ENCODE measurements around the gene LRRC37A3. TPM values are rescaled to one million over a fixed set of nuclear protein-coding genes. Genes with fewer than 3 reads are reported as not detected.

Gene LRRC37A3
- total and polyA plus RNA-seq, 2 of the 13 experiments (the other 11 are each of a cell fraction or from before 2014, with no cell fraction given): 0.62 to 1.1 TPM

GRCh38 chr17:64938925-64939474 lies 19.7 kb upstream of the LRRC37A3 start (continued):
- no peak for TF ChIP-seq GTF2F1 (IDR thresholded peaks at IDR 0.05; ENCODE audit: low read length)
- peak; percentile 21; the same call in 1 of the 2 replicates for TF ChIP-seq FOXO1 (CRISPR knock-in tag; IDR thresholded peaks at IDR 0.05)
- TF ChIP-seq BHLHE40 (IDR thresholded peaks at IDR 0.05; ENCODE audit: low read length): peak; percentile 22; the same call in 1 of the 2 replicates
- TF ChIP-seq ZNF749 (CRISPR knock-in tag; IDR thresholded peaks at IDR 0.05; ENCODE audit: borderline replicate concordance): no peak
- no peak for TF ChIP-seq ZNF614 (CRISPR knock-in tag; IDR thresholded peaks at IDR 0.05; ENCODE audit: borderline replicate concordance)
- TF ChIP-seq TAF15 (IDR thresholded peaks at IDR 0.05; ENCODE audit: low read depth, low read length, poor library complexity, severe bottlenecking): no peak
- TF ChIP-seq STAT6 (CRISPR knock-in tag; IDR thresholded peaks at IDR 0.05; ENCODE audit: borderline replicate concordance): peak; percentile 51; the same call in 1 of the 2 replicates
- TF ChIP-seq ZNF451 (CRISPR knock-in tag; IDR thresholded peaks at IDR 0.05): 0 out of 2 replicates have a peak, but pooled peaks have one; percentile 55
- TF ChIP-seq TEAD2 (CRISPR knock-in tag; IDR thresholded peaks at IDR 0.05): no peak
- no peak for TF ChIP-seq ZNF777 (CRISPR knock-in tag; IDR thresholded peaks at IDR 0.05)
- TF ChIP-seq ZNF772 (CRISPR knock-in tag; IDR thresholded peaks at IDR 0.05): no peak
- peak; percentile 67 for TF ChIP-seq ZNF501 (CRISPR knock-in tag; IDR thresholded peaks at IDR 0.05)
- no peak for TF ChIP-seq ZNF441 (CRISPR knock-in tag; IDR thresholded peaks at IDR 0.05; ENCODE audit: borderline replicate concordance)
- peak; percentile 70; the same call in 1 of the 2 replicates for TF ChIP-seq NRL (CRISPR knock-in tag; IDR thresholded peaks at IDR 0.05; ENCODE audit: borderline replicate concordance)
- TF ChIP-seq ZFP62 (CRISPR knock-in tag; IDR thresholded peaks at IDR 0.05): no peak
- TF ChIP-seq ZNF687 (CRISPR knock-in tag; IDR thresholded peaks at IDR 0.05): peak; percentile 71
- TF ChIP-seq MXD1 (CRISPR knock-in tag; IDR thresholded peaks at IDR 0.05): 0 out of 2 replicates have a peak, but pooled peaks have one; percentile 24
- 0 out of 2 replicates have a peak, but pooled peaks have one; percentile 7 for TF ChIP-seq ZNF747 (CRISPR knock-in tag; IDR thresholded peaks at IDR 0.05; ENCODE audit: borderline replicate concordance)
- peak; percentile 37 for TF ChIP-seq AGO1 (IDR thresholded peaks at IDR 0.05; ENCODE audit: low read depth, low read length, poor library complexity, severe bottlenecking)
- no peak for TF ChIP-seq ZNF326 (CRISPR knock-in tag; IDR thresholded peaks at IDR 0.05; ENCODE audit: borderline replicate concordance)

All from HepG2 (cell line).